Panc1 (cell line): ENCODE results near the gene DOK5. TPM values are rescaled to one million over a fixed set of nuclear protein-coding genes. Genes with fewer than 3 reads are reported as not detected.

Experiments
- ATAC-seq: fragments of 200-7000 bp; cut with Tn5 transposase; 2 replicates; pipeline ENCODE4 v1.9.1; 2020; ENCODE audit warnings: mild to moderate bottlenecking, moderate library complexity
- BruUV-seq: library from RNA; stranded (reverse); fragments of 400-500 nt; replicated peaks from 2 replicates; lab custom pipeline; 2021; lab: Mats Ljungman, UMichigan
- CTCF ChIA-PET: fragments of 300-600 bp; sonication (Branson Sonifier 250); formaldehyde crosslinking; loops from one replicate; lab custom pipeline; 2022; ENCODE audit warnings: antibody characterized with exemption; lab: Charles Lee
- POLR2A ChIA-PET: fragments of 300-600 bp; sonication (Branson Sonifier 250); formaldehyde crosslinking; loops from one replicate; lab custom pipeline; 2022; ENCODE audit warnings: antibody characterized with exemption; lab: Charles Lee
- DNase-seq: peaks from one replicate; pipeline ENCODE4 v3.0.0-alpha.2; 2010; ENCODE audit warnings: low read depth, low spot score
- H3K27ac ChIP-seq: 2 replicates; pipeline ENCODE4 v1.5.1; 2011; ENCODE audit warnings: mild to moderate bottlenecking, low read length, inconsistent platforms
- H3K27me3 ChIP-seq: fragments of 200-500 bp; sonication (Bioruptor generic); 2 replicates; pipeline ENCODE4 v1.6.0; 2014; ENCODE audit warnings: low read length, inconsistent platforms; ENCODE audit not compliant: control insufficient read depth, insufficient read depth
- H3K36me3 ChIP-seq: fragments of 200-500 bp; sonication (Bioruptor generic); 2 replicates; pipeline ENCODE4 v1.5.1; 2014; ENCODE audit warnings: inconsistent platforms, mild to moderate bottlenecking, low read length, moderate library complexity; ENCODE audit not compliant: control insufficient read depth, insufficient read depth
- H3K4me1 ChIP-seq: 2 replicates; pipeline ENCODE4 v1.5.1; 2011; ENCODE audit warnings: inconsistent platforms, mild to moderate bottlenecking, low read length, moderate library complexity; ENCODE audit not compliant: control insufficient read depth, insufficient read depth
- H3K4me3 ChIP-seq, 2 experiments: 2 replicates each; pipeline ENCODE4 v1.5.1; 2011 to 2012; ENCODE audit warnings: low read depth in 2 of 2, low read length in 2 of 2, mild to moderate bottlenecking in 2 of 2, inconsistent platforms in 1 of 2, moderate library complexity in 1 of 2
- H3K9me3 ChIP-seq: fragments of 200-500 bp; sonication (Bioruptor generic); 2 replicates; pipeline ENCODE4 v1.5.1; 2014; ENCODE audit warnings: low read depth, mild to moderate bottlenecking, inconsistent platforms, low read length, moderate library complexity; ENCODE audit not compliant: control insufficient read depth, insufficient read depth
- POLR2AphosphoS5 ChIP-seq: IDR thresholded peaks from 2 replicates; pipeline ENCODE4 v1.6.1; 2012; ENCODE audit warnings: mild to moderate bottlenecking, low read depth, low read length, moderate library complexity
- SIN3A ChIP-seq: IDR thresholded peaks from 2 replicates; pipeline ENCODE4 v1.6.1; 2012; ENCODE audit warnings: low read depth, mild to moderate bottlenecking, low read length, moderate library complexity, borderline replicate concordance; ENCODE audit not compliant: insufficient read depth
- TCF7L2 ChIP-seq: IDR thresholded peaks from 2 replicates; pipeline ENCODE4 v1.6.1; 2011; ENCODE audit warnings: mild to moderate bottlenecking, low read depth, low read length, inconsistent platforms
- in situ Hi-C: cut with HindIII; loops from 2 replicates; pipeline ENCODE4 v1.10.0; 2016; ENCODE audit warnings: low sequenced_read_pairs, low pct_unique_long_range_greater_than_20kb
- intact Hi-C: fragments of 100-400 bp; cut with micrococcal nuclease; formaldehyde crosslinking; loops from one replicate; pipeline ENCODE4 v1.10.0; 2022; ENCODE audit not compliant: unreplicated experiment
- total RNA-seq: library from RNA; stranded (reverse); gene quantifications from one replicate; pipeline ENCODE4 v1.2.1, GENCODE V29; 2021; ENCODE audit not compliant: unreplicated experiment
- TF ChIP-seq, protein P1 (sequence below): fragments of 450-650 bp; IDR thresholded peaks from 2 replicates; pipeline ENCODE4 v1.5.1; 2017; ENCODE audit warnings: mild to moderate bottlenecking
- TF ChIP-seq, protein P2 (sequence below), 2 experiments: IDR thresholded peaks; 2 replicates each; pipeline ENCODE4 v1.6.1; 2011 to 2012; ENCODE audit warnings: low read depth in 2 of 2, control low read depth in 1 of 2, low read length in 1 of 2, mild to moderate bottlenecking in 1 of 2, moderate library complexity in 1 of 2; ENCODE audit not compliant: insufficient read depth in 1 of 2

Gene DOK5
- total RNA-seq, 1 experiment from 2014 or later, result 0.18 TPM

DNA sequence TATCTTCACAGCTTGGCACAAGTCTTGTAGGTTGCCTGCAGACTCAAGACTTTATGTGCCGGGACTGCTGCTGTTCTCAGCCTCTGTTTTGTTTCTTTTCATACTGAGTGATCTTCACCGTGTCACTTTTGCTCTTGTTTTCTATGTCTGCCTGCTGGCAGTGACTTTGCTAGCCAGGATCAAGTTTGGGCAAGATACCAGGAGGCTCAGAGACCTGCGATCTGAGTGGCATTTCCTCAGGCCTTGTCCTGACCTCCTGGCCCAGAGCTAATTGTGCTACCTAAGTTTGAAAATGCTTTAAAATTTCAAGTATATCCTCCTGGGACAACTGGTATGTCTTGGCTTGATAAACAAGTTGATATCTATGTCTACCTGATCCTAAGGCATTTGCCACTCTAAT lies 57.2 kb downstream of the DOK5 start:
- H3K36me3 ChIP-seq, result no peaks in the 10 kb centered on the region
- TF ChIP-seq, protein P1, sequence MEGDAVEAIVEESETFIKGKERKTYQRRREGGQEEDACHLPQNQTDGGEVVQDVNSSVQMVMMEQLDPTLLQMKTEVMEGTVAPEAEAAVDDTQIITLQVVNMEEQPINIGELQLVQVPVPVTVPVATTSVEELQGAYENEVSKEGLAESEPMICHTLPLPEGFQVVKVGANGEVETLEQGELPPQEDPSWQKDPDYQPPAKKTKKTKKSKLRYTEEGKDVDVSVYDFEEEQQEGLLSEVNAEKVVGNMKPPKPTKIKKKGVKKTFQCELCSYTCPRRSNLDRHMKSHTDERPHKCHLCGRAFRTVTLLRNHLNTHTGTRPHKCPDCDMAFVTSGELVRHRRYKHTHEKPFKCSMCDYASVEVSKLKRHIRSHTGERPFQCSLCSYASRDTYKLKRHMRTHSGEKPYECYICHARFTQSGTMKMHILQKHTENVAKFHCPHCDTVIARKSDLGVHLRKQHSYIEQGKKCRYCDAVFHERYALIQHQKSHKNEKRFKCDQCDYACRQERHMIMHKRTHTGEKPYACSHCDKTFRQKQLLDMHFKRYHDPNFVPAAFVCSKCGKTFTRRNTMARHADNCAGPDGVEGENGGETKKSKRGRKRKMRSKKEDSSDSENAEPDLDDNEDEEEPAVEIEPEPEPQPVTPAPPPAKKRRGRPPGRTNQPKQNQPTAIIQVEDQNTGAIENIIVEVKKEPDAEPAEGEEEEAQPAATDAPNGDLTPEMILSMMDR, result no peak
- TF ChIP-seq TCF7L2 (no peak), POLR2AphosphoS5 (no peak), SIN3A (no peak)
- TF ChIP-seq, protein P2, sequence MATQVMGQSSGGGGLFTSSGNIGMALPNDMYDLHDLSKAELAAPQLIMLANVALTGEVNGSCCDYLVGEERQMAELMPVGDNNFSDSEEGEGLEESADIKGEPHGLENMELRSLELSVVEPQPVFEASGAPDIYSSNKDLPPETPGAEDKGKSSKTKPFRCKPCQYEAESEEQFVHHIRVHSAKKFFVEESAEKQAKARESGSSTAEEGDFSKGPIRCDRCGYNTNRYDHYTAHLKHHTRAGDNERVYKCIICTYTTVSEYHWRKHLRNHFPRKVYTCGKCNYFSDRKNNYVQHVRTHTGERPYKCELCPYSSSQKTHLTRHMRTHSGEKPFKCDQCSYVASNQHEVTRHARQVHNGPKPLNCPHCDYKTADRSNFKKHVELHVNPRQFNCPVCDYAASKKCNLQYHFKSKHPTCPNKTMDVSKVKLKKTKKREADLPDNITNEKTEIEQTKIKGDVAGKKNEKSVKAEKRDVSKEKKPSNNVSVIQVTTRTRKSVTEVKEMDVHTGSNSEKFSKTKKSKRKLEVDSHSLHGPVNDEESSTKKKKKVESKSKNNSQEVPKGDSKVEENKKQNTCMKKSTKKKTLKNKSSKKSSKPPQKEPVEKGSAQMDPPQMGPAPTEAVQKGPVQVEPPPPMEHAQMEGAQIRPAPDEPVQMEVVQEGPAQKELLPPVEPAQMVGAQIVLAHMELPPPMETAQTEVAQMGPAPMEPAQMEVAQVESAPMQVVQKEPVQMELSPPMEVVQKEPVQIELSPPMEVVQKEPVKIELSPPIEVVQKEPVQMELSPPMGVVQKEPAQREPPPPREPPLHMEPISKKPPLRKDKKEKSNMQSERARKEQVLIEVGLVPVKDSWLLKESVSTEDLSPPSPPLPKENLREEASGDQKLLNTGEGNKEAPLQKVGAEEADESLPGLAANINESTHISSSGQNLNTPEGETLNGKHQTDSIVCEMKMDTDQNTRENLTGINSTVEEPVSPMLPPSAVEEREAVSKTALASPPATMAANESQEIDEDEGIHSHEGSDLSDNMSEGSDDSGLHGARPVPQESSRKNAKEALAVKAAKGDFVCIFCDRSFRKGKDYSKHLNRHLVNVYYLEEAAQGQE (IDR thresholded peaks at IDR 0.05; ENCODE audit: insufficient read depth in 1 of 2, low read depth in 2 of 2, low read length in 1 of 2), result no peak
- in situ Hi-C loops, result no loop called here
- ChIA-PET CTCF (no interaction called here), POLR2A (no interaction called here)
- BruUV-seq, result no TSS peak
- no peaks in the 10 kb centered on the region for H3K4me1 ChIP-seq
- no peak for ATAC-seq
- H3K4me3 ChIP-seq, result no peak overlapping the region
- no peaks in the 10 kb centered on the region; the same call in 1 of the 2 replicates for H3K27me3 ChIP-seq
- no peak overlapping the region for H3K27ac ChIP-seq
- no peaks in the 10 kb centered on the region for H3K9me3 ChIP-seq
- intact Hi-C loops, result no loop called here
- no peak for DNase-seq

DNA sequence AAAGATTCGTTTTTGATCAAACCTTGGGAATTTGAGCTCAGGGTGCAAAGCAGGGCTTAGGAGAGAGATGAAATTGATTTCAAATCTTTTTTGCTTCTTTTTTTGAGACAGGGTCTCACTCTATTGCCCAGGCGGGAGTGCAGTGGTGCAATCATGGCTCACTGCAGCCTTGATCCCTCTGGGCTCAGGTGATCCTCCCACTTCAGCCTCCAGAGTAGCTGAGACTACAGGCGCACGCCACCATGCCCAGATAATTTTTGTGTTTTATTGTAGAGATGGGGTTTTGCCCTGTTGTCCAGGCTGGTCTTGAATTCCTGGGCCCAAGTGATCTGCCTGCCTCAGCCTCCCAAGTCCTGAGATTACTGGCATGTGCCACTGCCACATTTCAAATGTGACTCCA lies 58.7 kb downstream of the DOK5 start:
- no peaks in the 10 kb centered on the region; the same call in 1 of the 2 replicates for H3K27me3 ChIP-seq
- no TSS peak for BruUV-seq
- no peaks in the 10 kb centered on the region for H3K4me1 ChIP-seq
- TF ChIP-seq SIN3A (no peak), TCF7L2 (no peak), POLR2AphosphoS5 (no peak)
- TF ChIP-seq, protein P1, result no peak
- TF ChIP-seq, protein P2 (IDR thresholded peaks at IDR 0.05; ENCODE audit: insufficient read depth in 1 of 2, low read depth in 2 of 2, low read length in 1 of 2), result no peak
- no peaks in the 10 kb centered on the region for H3K36me3 ChIP-seq
- ChIA-PET CTCF (interaction anchor here (0.6 kb wide), 1 partner anchor 21 kb away, joined by 11 read pairs; no protein-coding TSS in a partner anchor), POLR2A (no interaction called here)
- no peak overlapping the region for H3K27ac ChIP-seq
- intact Hi-C loops, result no loop called here
- no peaks in the 10 kb centered on the region for H3K9me3 ChIP-seq
- DNase-seq, result no peak
- ATAC-seq, result no peak
- no peak overlapping the region for H3K4me3 ChIP-seq
- in situ Hi-C loops, result no loop called here
